SK-N-SH treated with all-trans-retinoic acid at 6 μM for 48 hours (cell line): ENCODE measurements around the gene ACKR3.

Experiments used
- CREB5 ChIP-seq: fragments of 250-450 bp; sonication (Bioruptor Pico); IDR thresholded peaks from 2 replicates; pipeline ENCODE4 v1.5.1; 2020; ENCODE audit warnings: low read depth, mild to moderate bottlenecking, moderate library complexity
- ISL1 ChIP-seq: fragments of 250-450 bp; sonication (Bioruptor Pico); IDR thresholded peaks from 2 replicates; pipeline ENCODE4 v2.1.2; 2022; ENCODE audit warnings: mild to moderate bottlenecking, moderate library complexity
- OSR1 ChIP-seq: fragments of 250-450 bp; sonication (Bioruptor Pico); IDR thresholded peaks from 2 replicates; pipeline ENCODE4 v1.8.0; 2022; ENCODE audit warnings: moderate library complexity, mild to moderate bottlenecking, inconsistent platforms
- RARB ChIP-seq: fragments of 250-450 bp; sonication (Bioruptor Pico); IDR thresholded peaks from 2 replicates; pipeline ENCODE4 v1.8.0; 2021; ENCODE audit warnings: mild to moderate bottlenecking, moderate library complexity
- ZC3H10 ChIP-seq: fragments of 250-450 bp; sonication (Bioruptor Pico); IDR thresholded peaks from 2 replicates; pipeline ENCODE4 v1.5.1; 2021; ENCODE audit warnings: mild to moderate bottlenecking, moderate library complexity
- ZFP3 ChIP-seq: fragments of 250-450 bp; sonication (Bioruptor Pico); IDR thresholded peaks from 2 replicates; pipeline ENCODE4 v1.5.0; 2020; ENCODE audit warnings: mild to moderate bottlenecking, moderate library complexity

- TF ChIP-seq RARB (CRISPR knock-in tag) (no peak), ZC3H10 (CRISPR knock-in tag) (no peak), ISL1 (no peak), ZFP3 (CRISPR knock-in tag) (no peak), CREB5 (CRISPR knock-in tag) (no peak), OSR1 (CRISPR knock-in tag) (no peak)
These were observed 7.3 kb downstream of the ACKR3 start for GRCh38 chr2:236576953-236577352.
